Inferior parietal cortex (tissue), 1 donor: ENCODE measurements around the gene CCNH.

Source experiments
- DNase-seq: peaks from one replicate; pipeline ENCODE4 v3.0.0-alpha.2; 2016; ENCODE audit errors: extremely low spot score

The CCNH gene

GRCh38 chr5:87361536-87362213 is 51.1 kb downstream of the CCNH start:
- DNase-seq, result no peak

GRCh38 chr5:87361031-87361445 is 51.7 kb downstream of the CCNH start:
- DNase-seq, result no peak

- no peak for DNase-seq
These were observed 52.6 kb downstream of the CCNH start for GRCh38 chr5:87360132-87360531.

- no peak for DNase-seq
These were observed 53.6 kb downstream of the CCNH start for GRCh38 chr5:87359106-87359505.

- no peak for DNase-seq
These were observed 58.2 kb downstream of the CCNH start for GRCh38 chr5:87354496-87354895.

GRCh38 chr5:87347841-87348240 is 64.9 kb downstream of the CCNH start:
- DNase-seq, result no peak

- no peak for DNase-seq
These were observed 65.5 kb downstream of the CCNH start for GRCh38 chr5:87347272-87347671.
